Karpas-422 (cell line): ENCODE data around the gene LRRC2. TPM values are rescaled to one million over a fixed set of nuclear protein-coding genes. Genes with fewer than 3 reads are reported as not detected.
A peak's percentile ranks its signal among the peaks of the same experiment; 100 is the strongest.

Source experiments
- DNase-seq: peaks from one replicate; pipeline ENCODE4 v3.0.0-alpha.2; 2015
- H2AFZ ChIP-seq: fragments of 200-600 bp; sonication (generic); 2 replicates; pipeline ENCODE4 v1.6.1; 2014; ENCODE audit warnings: antibody characterized with exemption, low read length, mixed read lengths
- H3K27ac ChIP-seq: fragments of 200-600 bp; sonication (generic); 2 replicates; pipeline ENCODE4 v1.5.1; 2014; ENCODE audit warnings: mild to moderate bottlenecking, low read length, moderate library complexity
- H3K27me3 ChIP-seq: fragments of 200-600 bp; sonication (generic); 2 replicates; pipeline ENCODE4 v1.6.1; 2014; ENCODE audit warnings: low read length, mixed read lengths
- H3K36me3 ChIP-seq: fragments of 200-600 bp; sonication (generic); 2 replicates; pipeline ENCODE4 v1.6.1; 2014; ENCODE audit warnings: low read length, mixed read lengths; ENCODE audit not compliant: insufficient read depth
- H3K4me1 ChIP-seq: fragments of 200-600 bp; sonication (generic); 2 replicates; pipeline ENCODE4 v1.6.1; 2014; ENCODE audit warnings: mild to moderate bottlenecking, low read length, mixed read lengths
- H3K4me2 ChIP-seq: fragments of 200-600 bp; sonication (generic); 2 replicates; pipeline ENCODE4 v1.6.1; 2014; ENCODE audit warnings: low read length, low read depth, mild to moderate bottlenecking; ENCODE audit not compliant: poor library complexity, severe bottlenecking
- H3K4me3 ChIP-seq: fragments of 200-600 bp; sonication (generic); 2 replicates; pipeline ENCODE4 v1.5.1; 2014; ENCODE audit warnings: mild to moderate bottlenecking, antibody characterized with exemption, low read length, mixed read lengths
- H3K79me2 ChIP-seq: fragments of 200-600 bp; sonication (generic); 2 replicates; pipeline ENCODE4 v1.6.1; 2014; ENCODE audit warnings: mild to moderate bottlenecking, low read length, mixed read lengths
- H3K9ac ChIP-seq: fragments of 200-600 bp; sonication (generic); 2 replicates; pipeline ENCODE4 v1.6.0; 2014; ENCODE audit warnings: low read length
- H3K9me2 ChIP-seq: fragments of 200-600 bp; sonication (generic), shearing (Covaris generic); replicated peaks from 2 replicates; pipeline ENCODE4 v1.6.0; 2014; ENCODE audit warnings: mild to moderate bottlenecking, low read length, moderate library complexity; ENCODE audit not compliant: insufficient read depth
- H3K9me3 ChIP-seq: fragments of 300-700, 200-600 bp; sonication (generic); 2 replicates; pipeline ENCODE4 v1.6.1; 2014; ENCODE audit warnings: low read length, mixed read lengths
- H4K20me1 ChIP-seq: fragments of 200-600 bp; sonication (generic); 2 replicates; pipeline ENCODE4 v1.6.1; 2014; ENCODE audit warnings: mild to moderate bottlenecking, antibody characterized with exemption, low read length, low read depth; ENCODE audit not compliant: insufficient read depth
- total RNA-seq: library from RNA; depleted of rRNA; stranded (reverse); fragments of >200 nt; shearing (Covaris generic); gene quantifications from 2 replicates; pipeline ENCODE4 v1.2.3, GENCODE V29; 2014; ENCODE audit warnings: low replicate concordance

LRRC2 gene
- total RNA-seq, 1 experiment from 2014 or later = not detected

GRCh38 chr3:46607603-46608028 is 41.5 kb upstream of the LRRC2 start:
- Histone ChIP-seq H3K9me3 (no peaks in the 10 kb centered on the region), H3K27me3 (no peaks in the 10 kb centered on the region), H4K20me1 (no peaks in the 10 kb centered on the region), H3K36me3 (no peaks in the 10 kb centered on the region), H3K79me2 (no peaks in the 10 kb centered on the region), H3K4me2 (no peak overlapping the region), H3K9me2 (no peaks in the 10 kb centered on the region), H3K4me1 (no peaks in the 10 kb centered on the region), H3K27ac (no peak overlapping the region), H3K4me3 (no peak overlapping the region), H2AFZ (no peak overlapping the region), H3K9ac (no peak overlapping the region)
- peak; percentile 56 for DNase-seq

DNA sequence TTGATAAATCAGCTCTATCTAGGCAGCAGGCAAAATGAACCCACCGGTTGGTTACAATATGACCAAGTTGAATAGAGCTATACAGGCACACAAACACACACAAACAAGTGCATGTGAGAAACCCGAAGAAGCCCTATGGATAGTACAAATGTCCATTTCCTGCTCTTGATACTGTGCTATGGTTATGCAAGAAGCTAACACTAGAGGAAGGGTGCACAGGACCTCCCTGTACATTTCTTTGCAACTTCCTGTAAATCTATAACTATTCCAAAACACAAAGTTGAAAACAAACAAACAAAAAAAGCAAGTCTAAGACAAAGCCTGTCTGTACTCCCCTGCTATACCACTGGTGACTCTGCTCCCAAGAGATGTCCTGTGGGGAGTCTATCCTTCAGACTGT is 38.0 kb upstream of the LRRC2 start:
- no peaks in the 10 kb centered on the region for H3K4me1 ChIP-seq
- no peaks in the 10 kb centered on the region for H3K27me3 ChIP-seq
- H3K36me3 ChIP-seq = no peaks in the 10 kb centered on the region
- H2AFZ ChIP-seq = no peak overlapping the region
- H3K9me2 ChIP-seq = no peaks in the 10 kb centered on the region
- H3K27ac ChIP-seq = no peak overlapping the region
- no peak overlapping the region for H3K9ac ChIP-seq
- H4K20me1 ChIP-seq = no peaks in the 10 kb centered on the region
- no peak overlapping the region for H3K4me2 ChIP-seq
- no peaks in the 10 kb centered on the region for H3K79me2 ChIP-seq
- H3K9me3 ChIP-seq = no peaks in the 10 kb centered on the region
- no peak overlapping the region for H3K4me3 ChIP-seq
- DNase-seq = no peak

DNA sequence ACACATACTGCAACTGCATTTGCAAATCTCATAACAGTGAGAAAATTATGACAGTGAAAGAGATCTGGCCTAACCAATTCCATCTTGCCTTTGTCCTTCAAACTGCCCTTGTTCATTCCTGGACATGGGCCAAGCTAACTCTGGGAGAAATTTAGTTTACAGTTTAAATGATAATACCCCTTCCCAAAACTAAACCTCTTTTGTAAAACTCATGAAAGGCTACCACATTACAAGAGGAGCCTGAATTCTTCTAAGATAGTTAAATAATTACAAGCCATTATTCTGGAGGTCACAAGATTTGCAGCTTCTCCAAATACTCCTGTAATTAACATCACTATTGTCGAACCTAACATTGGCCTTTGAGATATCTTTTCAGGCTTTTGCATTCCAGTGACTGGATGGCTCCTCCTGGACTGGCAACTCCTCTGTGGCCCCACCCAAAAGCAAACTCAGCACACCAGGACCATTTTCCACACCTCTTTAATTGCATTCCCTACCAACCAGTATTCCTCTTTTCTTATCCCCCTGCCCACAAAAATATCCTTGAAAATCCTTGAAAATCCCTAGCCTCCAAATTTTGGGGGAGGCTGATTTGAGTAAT is 37.4 kb upstream of the LRRC2 start:
- Histone ChIP-seq H3K9me2 (no peaks in the 10 kb centered on the region), H3K79me2 (no peaks in the 10 kb centered on the region), H4K20me1 (no peaks in the 10 kb centered on the region), H3K4me1 (no peaks in the 10 kb centered on the region), H3K9ac (no peak overlapping the region), H3K36me3 (no peaks in the 10 kb centered on the region), H2AFZ (no peak overlapping the region), H3K9me3 (no peaks in the 10 kb centered on the region), H3K27ac (no peak overlapping the region), H3K4me2 (no peak overlapping the region), H3K27me3 (no peaks in the 10 kb centered on the region), H3K4me3 (no peak overlapping the region)
- DNase-seq = no peak

DNA sequence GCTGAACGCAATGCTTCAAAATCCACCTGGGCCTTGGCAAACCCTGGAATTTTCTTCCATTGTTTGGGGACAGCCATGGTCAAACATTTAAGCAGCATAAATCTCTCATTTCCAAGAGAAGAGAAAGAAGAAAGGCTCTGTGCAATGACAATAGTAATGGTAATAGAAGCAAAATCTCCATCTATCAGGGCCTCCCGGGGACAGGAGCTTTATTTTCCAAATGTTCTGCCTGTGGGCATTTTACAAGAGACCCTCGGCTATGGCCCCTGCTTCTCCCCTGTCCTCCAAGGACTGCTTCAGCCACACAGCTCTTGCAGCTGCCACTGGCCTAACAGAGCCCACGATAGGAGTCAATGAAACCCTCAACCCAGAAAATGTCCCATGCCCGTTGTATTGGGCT is 33.5 kb upstream of the LRRC2 start:
- no peak overlapping the region for H3K27ac ChIP-seq
- no peak overlapping the region for H3K4me2 ChIP-seq
- no peaks in the 10 kb centered on the region for H3K9me2 ChIP-seq
- no peaks in the 10 kb centered on the region for H3K27me3 ChIP-seq
- H3K4me3 ChIP-seq = no peak overlapping the region
- no peaks in the 10 kb centered on the region for H3K9me3 ChIP-seq
- no peaks in the 10 kb centered on the region for H3K79me2 ChIP-seq
- no peaks in the 10 kb centered on the region for H3K36me3 ChIP-seq
- no peaks in the 10 kb centered on the region for H4K20me1 ChIP-seq
- no peak overlapping the region for H2AFZ ChIP-seq
- no peaks in the 10 kb centered on the region for H3K4me1 ChIP-seq
- DNase-seq = no peak
- no peak overlapping the region for H3K9ac ChIP-seq

DNA sequence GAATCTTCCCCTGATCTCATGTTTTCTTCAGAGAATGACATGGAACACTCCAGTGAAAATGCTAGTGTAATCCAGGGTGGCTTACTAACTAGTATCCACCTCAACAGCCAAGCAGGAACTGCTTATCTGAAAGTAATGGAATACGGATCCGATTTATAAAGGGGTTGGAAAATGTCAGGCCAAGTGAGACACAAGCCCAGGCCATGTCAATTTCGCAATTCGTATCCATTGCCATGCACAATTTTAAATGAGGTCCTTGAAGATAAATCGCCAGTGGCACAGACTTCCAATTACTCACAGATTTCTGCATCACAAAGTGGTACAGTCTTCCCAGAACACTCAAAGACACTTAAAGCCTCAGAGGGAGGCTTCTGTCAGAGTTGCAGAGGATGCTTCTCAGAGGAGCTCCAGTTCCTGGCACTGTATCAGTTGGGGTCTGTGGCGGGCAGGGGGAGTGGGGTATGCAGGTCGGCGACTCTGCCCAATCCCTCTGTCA is 29.8 kb upstream of the LRRC2 start:
- H3K4me2 ChIP-seq = no peak overlapping the region
- no peak overlapping the region for H2AFZ ChIP-seq
- H3K9ac ChIP-seq = no peak overlapping the region
- H3K27ac ChIP-seq = no peak overlapping the region
- no peak overlapping the region for H3K4me3 ChIP-seq
- no peaks in the 10 kb centered on the region for H4K20me1 ChIP-seq
- H3K27me3 ChIP-seq = no peaks in the 10 kb centered on the region
- H3K9me2 ChIP-seq = no peaks in the 10 kb centered on the region
- no peaks in the 10 kb centered on the region for H3K36me3 ChIP-seq
- no peak for DNase-seq
- H3K4me1 ChIP-seq = no peaks in the 10 kb centered on the region
- no peaks in the 10 kb centered on the region for H3K79me2 ChIP-seq
- H3K9me3 ChIP-seq = no peaks in the 10 kb centered on the region

- Histone ChIP-seq H3K27ac (no peak overlapping the region), H3K79me2 (no peaks in the 10 kb centered on the region), H4K20me1 (no peaks in the 10 kb centered on the region), H2AFZ (no peak overlapping the region), H3K27me3 (no peaks in the 10 kb centered on the region), H3K9me3 (no peaks in the 10 kb centered on the region), H3K4me2 (no peak overlapping the region), H3K4me1 (no peaks in the 10 kb centered on the region), H3K4me3 (no peak overlapping the region), H3K36me3 (no peaks in the 10 kb centered on the region), H3K9ac (no peak overlapping the region), H3K9me2 (no peaks in the 10 kb centered on the region)
- no peak for DNase-seq
Observed at GRCh38 chr3:46594723-46595122, 28.6 kb upstream of the LRRC2 start.

- no peak for DNase-seq
- no peaks in the 10 kb centered on the region for H3K9me2 ChIP-seq
- no peak overlapping the region for H3K9ac ChIP-seq
- H2AFZ ChIP-seq = no peak overlapping the region
- H3K27ac ChIP-seq = no peak overlapping the region
- H3K27me3 ChIP-seq = no peaks in the 10 kb centered on the region
- H3K4me1 ChIP-seq = no peaks in the 10 kb centered on the region
- H3K4me2 ChIP-seq = no peak overlapping the region
- H3K9me3 ChIP-seq = no peaks in the 10 kb centered on the region
- no peaks in the 10 kb centered on the region for H3K79me2 ChIP-seq
- H4K20me1 ChIP-seq = no peaks in the 10 kb centered on the region
- no peaks in the 10 kb centered on the region for H3K36me3 ChIP-seq
- H3K4me3 ChIP-seq = no peak overlapping the region
Observed at GRCh38 chr3:46593979-46594378, 27.9 kb upstream of the LRRC2 start.

DNA sequence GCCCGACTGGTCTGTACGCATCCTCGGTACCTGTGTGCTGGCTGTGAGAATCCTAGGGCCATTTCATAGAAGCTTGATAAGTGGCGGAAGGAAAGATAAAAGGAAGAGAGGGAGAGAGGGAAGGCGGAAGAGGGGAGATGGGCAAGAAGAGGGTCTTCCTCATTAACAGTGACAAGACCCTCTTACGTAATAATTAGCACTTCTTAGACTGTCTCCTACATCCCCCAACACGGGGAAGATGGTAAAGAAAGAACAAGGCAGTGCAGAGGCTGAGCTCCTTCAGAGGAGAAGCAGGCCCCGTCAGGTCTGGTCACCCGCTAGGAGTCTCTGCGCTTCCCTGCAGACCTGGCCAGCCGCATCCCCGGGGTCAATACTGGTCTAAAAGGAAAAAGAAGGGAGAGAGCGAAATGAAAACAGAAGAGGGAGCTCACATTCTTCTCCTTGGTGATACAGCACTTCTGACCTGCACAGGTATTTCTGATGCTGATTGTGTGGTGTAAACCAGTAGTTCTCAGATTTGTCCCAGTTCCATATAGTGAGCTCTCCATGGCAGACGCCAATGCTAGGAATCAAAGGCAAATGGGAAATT is 27.3 kb upstream of the LRRC2 start:
- no peak overlapping the region for H3K4me2 ChIP-seq
- no peaks in the 10 kb centered on the region for H3K4me1 ChIP-seq
- H3K9me3 ChIP-seq = no peaks in the 10 kb centered on the region
- H3K9me2 ChIP-seq = no peaks in the 10 kb centered on the region
- no peak overlapping the region for H2AFZ ChIP-seq
- DNase-seq = no peak
- H3K36me3 ChIP-seq = no peaks in the 10 kb centered on the region
- no peaks in the 10 kb centered on the region for H3K79me2 ChIP-seq
- H4K20me1 ChIP-seq = no peaks in the 10 kb centered on the region
- H3K27ac ChIP-seq = no peak overlapping the region
- H3K9ac ChIP-seq = no peak overlapping the region
- H3K4me3 ChIP-seq = no peak overlapping the region
- H3K27me3 ChIP-seq = no peaks in the 10 kb centered on the region
